GM12875 (cell line): ENCODE results near the gene OSM.

Experiments
- H3K4me3 ChIP-seq: one replicate; pipeline ENCODE4 v1.5.1; 2011; ENCODE audit warnings: low read depth, low read length, control low read depth
- CTCF ChIP-seq: IDR thresholded peaks from 2 replicates; pipeline ENCODE4 v1.5.1; 2011; ENCODE audit warnings: low read depth, mild to moderate bottlenecking, control low read depth, inconsistent platforms, low read length, moderate library complexity, borderline replicate concordance; ENCODE audit not compliant: insufficient read depth

Gene OSM

DNA sequence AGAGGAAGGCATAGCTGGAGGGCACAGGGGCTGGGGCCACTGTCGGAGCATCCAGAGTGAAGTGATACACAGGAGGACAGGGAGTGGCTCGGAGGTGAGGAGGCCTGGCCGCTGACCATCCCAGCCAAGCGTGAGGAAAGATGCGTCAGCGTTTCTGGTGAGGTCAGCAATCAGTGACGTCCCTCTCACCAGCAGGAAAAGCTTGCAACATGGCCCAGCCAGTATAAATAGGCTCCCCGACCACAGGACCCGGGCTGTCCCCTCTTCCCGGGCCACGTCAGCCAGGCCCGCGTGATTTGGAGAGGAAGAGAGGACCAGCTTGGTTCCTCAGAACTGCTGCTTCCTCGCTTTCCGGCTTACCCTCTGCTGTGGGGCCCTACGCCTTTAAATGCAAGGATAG is 4.2 kb upstream of the OSM start:
- H3K4me3 ChIP-seq, result no peak overlapping the region
- TF ChIP-seq CTCF, result no peak

DNA sequence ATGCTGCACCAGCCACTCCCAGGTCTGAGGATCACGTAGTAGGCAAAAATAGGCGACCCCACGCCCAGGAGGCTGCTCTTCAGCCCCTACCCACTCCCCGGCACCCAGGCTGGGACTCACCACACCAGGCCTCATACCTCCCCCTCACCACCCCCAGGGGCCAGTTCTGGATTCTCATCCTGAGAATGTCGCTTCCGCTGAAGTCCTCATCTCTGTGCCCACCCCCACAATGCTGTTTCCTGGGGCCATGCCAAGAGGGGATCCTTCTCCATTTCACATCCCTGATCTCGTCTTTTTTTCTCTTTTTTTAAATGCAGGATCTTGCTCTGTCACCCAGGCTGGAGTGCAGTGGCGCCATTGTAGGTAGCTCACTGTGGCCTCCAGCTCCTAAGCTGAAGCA is 1.7 kb upstream of the OSM start:
- no peak for TF ChIP-seq CTCF
- H3K4me3 ChIP-seq, result no peak overlapping the region

GRCh38 chr22:30267382-30268302 is 991 bp upstream of the OSM start:
- H3K4me3 ChIP-seq, result peak overlapping the region; percentile 62
- no peak for TF ChIP-seq CTCF

- H3K4me3 ChIP-seq, result peak overlapping the region; percentile 62
- no peak for TF ChIP-seq CTCF
Observed at GRCh38 chr22:30265823-30266444, 717 bp downstream of the OSM start.

- H3K4me3 ChIP-seq, result no peak overlapping the region
- TF ChIP-seq CTCF, result no peak
Observed at GRCh38 chr22:30265131-30265720, 1.4 kb downstream of the OSM start.

DNA sequence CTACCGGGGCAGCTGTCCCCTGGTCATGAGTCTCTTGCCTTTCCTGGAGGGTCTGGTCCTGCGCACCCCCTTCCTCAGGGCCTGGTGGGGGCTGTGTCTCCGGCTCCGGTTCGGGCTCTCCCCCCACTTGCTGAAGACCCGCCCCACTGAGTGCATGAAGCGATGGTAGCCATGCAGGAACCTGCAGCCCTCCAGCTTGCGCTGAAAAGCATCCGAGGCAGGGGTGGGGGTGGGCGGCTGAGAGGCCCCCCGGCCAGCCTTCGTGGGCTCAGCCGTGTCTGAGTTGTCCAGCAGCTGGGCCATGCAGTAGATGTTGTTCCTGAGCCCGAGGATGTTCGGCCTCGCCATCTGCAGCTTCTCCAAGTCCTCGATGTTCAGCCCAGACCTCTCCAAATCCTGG is 2.8 kb downstream of the OSM start:
- H3K4me3 ChIP-seq, result no peak overlapping the region
- TF ChIP-seq CTCF, result no peak
